ENCODE data around the gene DNAJC22. TPM values are rescaled to one million over a fixed set of nuclear protein-coding genes. Genes with fewer than 3 reads are reported as not detected.
A peak's percentile ranks its signal among the peaks of the same experiment; 100 is the strongest.

The DNAJC22 gene
- total and polyA plus RNA-seq, 9 of the 15 experiments (the other 6 are each of a cell fraction or from before 2014, with no cell fraction given): 0.10 to 1.2 (median 0.47) TPM

GRCh38 chr12:49342066-49342913, 4.4 kb upstream of the DNAJC22 start (continued):
- TF ChIP-seq ADNP (tag; IDR thresholded peaks at IDR 0.05): peak; percentile 83
- TF ChIP-seq ZNF239 (CRISPR knock-in tag; IDR thresholded peaks at IDR 0.05): no peak
- peak; percentile 82 for TF ChIP-seq CC2D1A (IDR thresholded peaks at IDR 0.05)
- TF ChIP-seq, protein P1, sequence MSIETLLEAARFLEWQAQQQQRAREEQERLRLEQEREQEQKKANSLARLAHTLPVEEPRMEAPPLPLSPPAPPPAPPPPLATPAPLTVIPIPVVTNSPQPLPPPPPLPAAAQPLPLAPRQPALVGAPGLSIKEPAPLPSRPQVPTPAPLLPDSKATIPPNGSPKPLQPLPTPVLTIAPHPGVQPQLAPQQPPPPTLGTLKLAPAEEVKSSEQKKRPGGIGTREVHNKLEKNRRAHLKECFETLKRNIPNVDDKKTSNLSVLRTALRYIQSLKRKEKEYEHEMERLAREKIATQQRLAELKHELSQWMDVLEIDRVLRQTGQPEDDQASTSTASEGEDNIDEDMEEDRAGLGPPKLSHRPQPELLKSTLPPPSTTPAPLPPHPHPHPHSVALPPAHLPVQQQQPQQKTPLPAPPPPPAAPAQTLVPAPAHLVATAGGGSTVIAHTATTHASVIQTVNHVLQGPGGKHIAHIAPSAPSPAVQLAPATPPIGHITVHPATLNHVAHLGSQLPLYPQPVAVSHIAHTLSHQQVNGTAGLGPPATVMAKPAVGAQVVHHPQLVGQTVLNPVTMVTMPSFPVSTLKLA (conservative IDR thresholded peaks at IDR 0.05): peak in 1 of 2 experiments; percentile 53; a peak in 1 of 4 replicates
- TF ChIP-seq DEAF1 (CRISPR knock-in tag; IDR thresholded peaks at IDR 0.05): peak; percentile 79
- peak; percentile 14 for TF ChIP-seq SAP30 (IDR thresholded peaks at IDR 0.05; ENCODE audit: borderline replicate concordance, insufficient read depth, low read depth, low read length, poor library complexity, severe bottlenecking)
- TF ChIP-seq SRSF1 (IDR thresholded peaks at IDR 0.05; ENCODE audit: low read depth, low read length): no peak
- TF ChIP-seq, protein P2, sequence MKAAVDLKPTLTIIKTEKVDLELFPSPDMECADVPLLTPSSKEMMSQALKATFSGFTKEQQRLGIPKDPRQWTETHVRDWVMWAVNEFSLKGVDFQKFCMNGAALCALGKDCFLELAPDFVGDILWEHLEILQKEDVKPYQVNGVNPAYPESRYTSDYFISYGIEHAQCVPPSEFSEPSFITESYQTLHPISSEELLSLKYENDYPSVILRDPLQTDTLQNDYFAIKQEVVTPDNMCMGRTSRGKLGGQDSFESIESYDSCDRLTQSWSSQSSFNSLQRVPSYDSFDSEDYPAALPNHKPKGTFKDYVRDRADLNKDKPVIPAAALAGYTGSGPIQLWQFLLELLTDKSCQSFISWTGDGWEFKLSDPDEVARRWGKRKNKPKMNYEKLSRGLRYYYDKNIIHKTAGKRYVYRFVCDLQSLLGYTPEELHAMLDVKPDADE (conservative IDR thresholded peaks at IDR 0.05; ENCODE audit: control insufficient read depth, low read depth, low read length): 0 out of 2 replicates have a peak, but pooled peaks have one; percentile 22
- TF ChIP-seq NR2C1 (IDR thresholded peaks at IDR 0.05): no peak
- TF ChIP-seq NR2C1 (tag; IDR thresholded peaks at IDR 0.05): 0 out of 2 replicates have a peak, but pooled peaks have one; percentile 16
- TF ChIP-seq CXXC5 (CRISPR knock-in tag; IDR thresholded peaks at IDR 0.05): peak; percentile 69
- peak; percentile 35 for TF ChIP-seq PHF20 (IDR thresholded peaks at IDR 0.05; ENCODE audit: partially characterized antibody)
- TF ChIP-seq, protein P3, sequence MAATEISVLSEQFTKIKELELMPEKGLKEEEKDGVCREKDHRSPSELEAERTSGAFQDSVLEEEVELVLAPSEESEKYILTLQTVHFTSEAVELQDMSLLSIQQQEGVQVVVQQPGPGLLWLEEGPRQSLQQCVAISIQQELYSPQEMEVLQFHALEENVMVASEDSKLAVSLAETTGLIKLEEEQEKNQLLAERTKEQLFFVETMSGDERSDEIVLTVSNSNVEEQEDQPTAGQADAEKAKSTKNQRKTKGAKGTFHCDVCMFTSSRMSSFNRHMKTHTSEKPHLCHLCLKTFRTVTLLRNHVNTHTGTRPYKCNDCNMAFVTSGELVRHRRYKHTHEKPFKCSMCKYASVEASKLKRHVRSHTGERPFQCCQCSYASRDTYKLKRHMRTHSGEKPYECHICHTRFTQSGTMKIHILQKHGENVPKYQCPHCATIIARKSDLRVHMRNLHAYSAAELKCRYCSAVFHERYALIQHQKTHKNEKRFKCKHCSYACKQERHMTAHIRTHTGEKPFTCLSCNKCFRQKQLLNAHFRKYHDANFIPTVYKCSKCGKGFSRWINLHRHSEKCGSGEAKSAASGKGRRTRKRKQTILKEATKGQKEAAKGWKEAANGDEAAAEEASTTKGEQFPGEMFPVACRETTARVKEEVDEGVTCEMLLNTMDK (IDR thresholded peaks at IDR 0.05; ENCODE audit: borderline replicate concordance, insufficient read depth, low read depth, low read length, poor library complexity, severe bottlenecking): peak; percentile 83
- TF ChIP-seq ZNF507 (tag; conservative IDR thresholded peaks at IDR 0.05): no peak
- no peak; a peak in 1 of 4 replicates for TF ChIP-seq KDM1A (IDR thresholded peaks at IDR 0.05)
- TF ChIP-seq TEAD1 (CRISPR knock-in tag; IDR thresholded peaks at IDR 0.05): no peak
- TF ChIP-seq HDAC3 (IDR thresholded peaks at IDR 0.05; ENCODE audit: borderline replicate concordance, partially characterized antibody): no peak
- TF ChIP-seq PHF8 (IDR thresholded peaks at IDR 0.05; ENCODE audit: borderline replicate concordance, low read length): no peak; the same call in 1 of the 2 replicates
- peak; percentile 48; the same call in 1 of the 2 replicates for TF ChIP-seq DMBX1 (CRISPR knock-in tag; IDR thresholded peaks at IDR 0.05; ENCODE audit: borderline replicate concordance)
